GM12873 (cell line): Measurements from ENCODE around the gene DLGAP3.

Source experiments
- TF ChIP-seq, protein P1 (sequence below): IDR thresholded peaks from 2 replicates; pipeline ENCODE4 v1.5.1; 2012; ENCODE audit warnings: low read depth, mild to moderate bottlenecking, moderate library complexity, low read length, control low read depth; ENCODE audit not compliant: insufficient read depth; ENCODE audit errors: missing control alignments

Gene DLGAP3

GRCh38 chr1:34916104-34916503 is 13.3 kb downstream of the DLGAP3 start:
- TF ChIP-seq, protein P1, sequence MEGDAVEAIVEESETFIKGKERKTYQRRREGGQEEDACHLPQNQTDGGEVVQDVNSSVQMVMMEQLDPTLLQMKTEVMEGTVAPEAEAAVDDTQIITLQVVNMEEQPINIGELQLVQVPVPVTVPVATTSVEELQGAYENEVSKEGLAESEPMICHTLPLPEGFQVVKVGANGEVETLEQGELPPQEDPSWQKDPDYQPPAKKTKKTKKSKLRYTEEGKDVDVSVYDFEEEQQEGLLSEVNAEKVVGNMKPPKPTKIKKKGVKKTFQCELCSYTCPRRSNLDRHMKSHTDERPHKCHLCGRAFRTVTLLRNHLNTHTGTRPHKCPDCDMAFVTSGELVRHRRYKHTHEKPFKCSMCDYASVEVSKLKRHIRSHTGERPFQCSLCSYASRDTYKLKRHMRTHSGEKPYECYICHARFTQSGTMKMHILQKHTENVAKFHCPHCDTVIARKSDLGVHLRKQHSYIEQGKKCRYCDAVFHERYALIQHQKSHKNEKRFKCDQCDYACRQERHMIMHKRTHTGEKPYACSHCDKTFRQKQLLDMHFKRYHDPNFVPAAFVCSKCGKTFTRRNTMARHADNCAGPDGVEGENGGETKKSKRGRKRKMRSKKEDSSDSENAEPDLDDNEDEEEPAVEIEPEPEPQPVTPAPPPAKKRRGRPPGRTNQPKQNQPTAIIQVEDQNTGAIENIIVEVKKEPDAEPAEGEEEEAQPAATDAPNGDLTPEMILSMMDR = no peak

- TF ChIP-seq, protein P1 = no peak
Observed at GRCh38 chr1:34915521-34915920, 13.9 kb downstream of the DLGAP3 start.

GRCh38 chr1:34914958-34915357 is 14.5 kb downstream of the DLGAP3 start:
- TF ChIP-seq, protein P1 = no peak

- TF ChIP-seq, protein P1 = no peak
Observed at GRCh38 chr1:34911465-34911864, 18.0 kb downstream of the DLGAP3 start.

- TF ChIP-seq, protein P1 = no peak
Observed at GRCh38 chr1:34910425-34910824, 19.0 kb downstream of the DLGAP3 start.

DNA sequence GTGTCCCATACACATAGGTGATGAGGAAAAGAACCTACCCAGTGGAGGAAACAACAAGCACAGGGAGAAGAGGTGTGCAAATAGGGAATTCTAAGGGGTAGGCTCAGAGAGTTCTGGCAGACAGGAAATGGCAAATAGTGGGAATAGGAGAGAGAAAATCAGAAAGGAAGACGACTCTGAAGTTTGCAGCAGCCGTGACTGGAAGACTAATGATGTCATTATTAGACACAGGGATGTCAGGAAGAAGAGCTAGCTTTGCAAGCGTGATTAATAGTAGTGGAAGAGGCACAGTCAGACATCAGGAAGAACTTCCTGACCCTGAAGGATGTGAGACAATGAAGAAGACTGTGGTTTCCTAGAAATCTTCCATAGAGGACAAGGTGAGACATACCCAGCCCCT is 21.1 kb downstream of the DLGAP3 start:
- TF ChIP-seq, protein P1 = no peak

- TF ChIP-seq, protein P1 = no peak
Observed at GRCh38 chr1:34907487-34908090, 21.9 kb downstream of the DLGAP3 start.
